AG04449 (cell line): ENCODE measurements around the gene GOLGA6L1.
"Not testable (repeated sequence)": the region's sequence is repeated elsewhere in the genome, so short reads cannot be mapped to it uniquely, and the experiment has no call there.

Experiments used
- CTCF ChIA-PET: fragments of 350-600 bp; formaldehyde crosslinking; extraction: SDS; loops from one replicate; lab custom pipeline; 2021; ENCODE audit warnings: antibody characterized with exemption; lab: Yijun Ruan, JAX
- POLR2A ChIA-PET: fragments of 400-600, 350-600 bp; formaldehyde crosslinking; extraction: SDS; loops from one replicate; lab custom pipeline; 2020; ENCODE audit warnings: antibody characterized with exemption, inconsistent platforms; lab: Yijun Ruan, JAX
- DNase-seq: peaks from one replicate; pipeline ENCODE4 v3.0.0-alpha.2; 2010; ENCODE audit warnings: low read depth, low spot score
- H3K4me3 ChIP-seq: 2 replicates; pipeline ENCODE4 v1.5.1; 2011; ENCODE audit warnings: low read depth, mild to moderate bottlenecking, control low read depth, low read length
- TF ChIP-seq, protein P1 (sequence below): IDR thresholded peaks from one replicate; pipeline ENCODE4 v1.5.1; 2011; ENCODE audit warnings: mild to moderate bottlenecking, moderate library complexity, low read length, control low read depth, inconsistent platforms; ENCODE audit not compliant: insufficient read depth; ENCODE audit errors: missing control alignments

The GOLGA6L1 gene, protein sequence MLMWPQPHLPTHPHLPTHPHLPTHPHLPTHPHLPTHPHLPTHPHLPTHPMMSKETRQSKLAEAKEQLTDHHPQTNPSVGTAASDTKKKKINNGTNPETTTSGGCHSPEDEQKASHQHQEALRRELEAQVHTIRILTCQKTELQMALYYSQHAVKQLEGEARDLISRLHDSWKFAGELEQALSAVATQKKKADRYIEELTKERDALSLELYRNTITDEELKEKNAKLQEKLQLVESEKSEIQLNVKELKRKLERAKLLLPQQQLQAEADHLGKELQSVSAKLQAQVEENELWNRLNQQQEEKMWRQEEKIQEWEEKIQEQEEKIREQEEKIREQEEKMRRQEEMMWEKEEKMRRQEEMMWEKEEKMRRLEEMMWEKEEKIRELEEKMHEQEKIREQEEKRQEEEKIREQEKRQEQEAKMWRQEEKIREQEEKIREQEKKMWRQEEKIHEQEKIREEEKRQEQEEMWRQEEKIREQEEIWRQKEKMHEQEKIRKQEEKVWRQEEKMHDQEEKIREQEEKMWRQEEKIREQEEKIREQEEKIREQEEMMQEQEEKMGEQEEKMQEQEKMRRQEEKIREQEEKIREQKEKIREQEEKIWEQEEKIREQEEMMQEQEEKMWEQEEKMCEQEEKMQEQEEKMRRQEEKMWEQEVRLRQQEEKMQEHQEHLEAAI

DNA sequence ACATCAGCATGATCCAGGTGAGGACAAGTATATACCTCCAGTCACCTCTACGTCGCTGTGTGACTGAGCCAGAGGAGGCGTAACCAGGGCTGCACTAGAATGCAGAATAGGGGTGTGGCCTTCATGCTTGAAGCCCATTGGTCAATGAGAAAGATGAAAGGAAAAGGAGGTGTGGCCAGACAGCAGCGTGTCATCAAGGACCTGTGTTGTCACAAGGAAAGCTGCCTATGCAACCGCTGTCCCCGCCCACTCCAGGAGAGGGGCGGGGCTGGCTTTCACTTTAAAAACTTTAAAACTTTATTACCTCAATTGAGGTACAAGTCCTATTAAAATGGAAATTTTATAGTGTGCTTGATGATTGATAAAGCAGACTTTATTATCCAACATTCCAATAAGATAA is at the start of gene GOLGA6L1:
TSS of gene GOLGA6L1 (minus strand) at position 101 of the 400 bp plus-strand sequence. CDS start at position 10, 91 bp downstream.
- DNase-seq, CTCF ChIA-PET, POLR2A ChIA-PET, H3K4me3 ChIP-seq: not testable (repeated sequence)

DNA sequence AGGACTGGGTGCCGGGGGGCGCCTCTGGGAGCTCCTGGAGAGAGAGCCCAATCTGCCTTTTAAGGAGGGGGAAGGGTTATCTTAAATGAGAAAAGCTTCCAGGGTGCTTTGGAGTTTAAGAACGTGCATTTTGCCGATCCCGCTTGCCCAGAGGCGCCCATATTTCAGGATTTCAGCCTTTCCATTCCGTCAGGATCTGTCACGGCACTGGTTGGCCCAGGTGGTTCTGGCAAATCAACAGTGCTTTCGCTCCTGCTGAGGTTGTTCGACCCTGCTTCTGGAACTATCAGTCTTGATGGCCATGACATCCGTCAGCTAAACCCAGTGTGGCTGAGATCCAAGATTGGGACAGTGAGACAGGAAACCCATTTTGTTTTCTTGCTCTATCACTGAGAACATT is 44.6 kb upstream of the GOLGA6L1 start:
- CTCF ChIA-PET, DNase-seq, POLR2A ChIA-PET, H3K4me3 ChIP-seq: not testable (repeated sequence)

DNA sequence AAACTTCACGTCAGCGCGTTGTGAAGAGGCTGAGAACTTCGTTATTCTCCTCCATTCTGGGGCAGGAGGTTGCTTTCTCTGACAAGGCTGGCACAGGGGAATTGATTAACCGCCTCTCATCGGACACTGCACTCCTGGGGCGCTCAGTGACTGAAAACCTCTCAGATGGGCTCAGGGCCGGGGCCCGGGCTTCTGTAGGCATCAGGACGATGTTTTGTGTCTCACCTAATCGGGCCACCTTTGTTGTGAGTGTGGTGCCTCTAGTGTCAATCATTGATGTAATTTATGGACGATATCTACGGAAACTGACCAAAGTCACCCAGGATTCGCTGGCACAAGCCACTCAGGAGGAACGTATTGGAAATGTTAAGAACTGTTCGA is 43.9 kb upstream of the GOLGA6L1 start:
- POLR2A ChIA-PET, CTCF ChIA-PET: not testable (repeated sequence)

DNA sequence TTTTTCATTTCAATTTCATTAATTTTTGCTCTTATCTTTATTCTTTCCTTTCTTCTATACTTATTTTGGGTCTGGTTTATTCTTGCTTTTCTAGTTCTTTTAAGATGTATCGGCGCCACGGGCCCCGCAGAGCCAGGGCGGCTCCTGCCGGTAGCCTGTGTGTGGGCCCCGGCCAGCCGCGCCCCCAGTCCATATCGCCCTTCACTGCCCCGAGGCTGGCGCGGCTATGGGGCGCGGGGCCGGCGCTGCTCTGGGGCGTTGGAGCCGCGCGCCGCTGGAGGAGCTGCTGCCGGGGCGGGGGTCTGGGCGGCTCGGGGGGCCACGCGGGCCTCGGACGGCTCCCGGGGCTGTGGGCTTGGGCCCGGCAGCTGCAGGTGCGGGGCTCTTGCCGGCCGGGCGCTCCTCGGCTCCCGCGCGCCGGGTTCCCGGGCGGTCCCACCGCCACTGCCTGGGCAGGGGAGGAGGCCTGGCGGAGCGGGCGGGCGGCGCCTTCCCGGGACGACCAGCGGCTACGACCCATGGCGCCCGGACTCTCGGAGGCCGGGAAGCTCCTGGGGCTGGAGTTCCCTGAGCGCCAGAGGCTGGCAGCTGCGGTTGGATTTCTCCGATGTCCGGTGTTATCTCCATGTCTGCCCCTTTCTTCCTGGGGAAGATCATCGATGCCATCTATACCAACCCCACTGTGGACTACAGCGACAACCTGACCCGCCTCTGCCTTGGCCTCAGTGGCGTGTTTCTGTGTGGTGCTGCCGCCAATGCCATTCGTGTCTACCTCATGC is 43.3 kb upstream of the GOLGA6L1 start:
- POLR2A ChIA-PET, DNase-seq, CTCF ChIA-PET, H3K4me3 ChIP-seq: not testable (repeated sequence)

More for the DNA sequence above, 43.9 kb upstream of the GOLGA6L1 start:
- H3K4me3 ChIP-seq, DNase-seq: not testable (repeated sequence)

DNA sequence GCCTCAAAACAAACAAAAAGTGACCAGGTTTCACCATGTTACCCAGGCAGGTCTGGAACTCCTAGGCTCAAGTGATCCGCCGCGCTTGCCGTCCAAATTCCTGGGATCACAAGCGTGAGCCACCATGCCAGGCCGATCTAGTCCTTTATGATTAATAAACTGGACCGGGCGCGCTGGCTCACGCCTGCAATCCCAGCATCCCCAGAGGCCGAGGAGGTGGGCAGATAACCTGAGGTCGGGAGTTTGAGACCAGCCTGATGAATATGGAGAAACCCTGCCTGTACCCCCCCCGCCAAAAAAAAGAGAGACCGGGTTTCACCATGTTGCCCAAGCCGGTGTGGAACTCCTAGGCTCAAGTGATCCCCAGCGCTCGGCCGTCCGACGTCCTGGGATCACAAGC is 40.1 kb upstream of the GOLGA6L1 start:
- CTCF ChIA-PET, DNase-seq, POLR2A ChIA-PET, H3K4me3 ChIP-seq: not testable (repeated sequence)

DNA sequence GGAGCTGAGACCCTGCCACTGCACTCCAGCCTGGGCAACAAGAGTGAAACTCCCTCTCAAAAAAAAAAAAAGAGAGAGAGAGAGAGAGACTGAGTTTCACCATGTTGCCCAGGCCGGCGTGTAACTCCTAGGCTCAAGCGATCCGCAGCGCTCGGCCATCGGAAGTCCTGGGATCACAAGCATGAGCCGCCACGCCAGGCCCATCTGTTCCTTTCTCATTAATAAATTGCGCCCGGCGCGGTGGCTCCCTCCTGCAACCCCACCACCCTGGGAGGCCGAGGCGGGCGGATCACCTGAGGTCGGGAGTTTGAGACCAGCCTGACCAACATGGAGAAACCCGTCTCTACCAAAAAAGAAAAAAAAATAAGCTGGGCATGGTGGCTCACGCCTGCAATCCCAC is 39.0 kb upstream of the GOLGA6L1 start:
- CTCF ChIA-PET = not testable (repeated sequence)

DNA sequence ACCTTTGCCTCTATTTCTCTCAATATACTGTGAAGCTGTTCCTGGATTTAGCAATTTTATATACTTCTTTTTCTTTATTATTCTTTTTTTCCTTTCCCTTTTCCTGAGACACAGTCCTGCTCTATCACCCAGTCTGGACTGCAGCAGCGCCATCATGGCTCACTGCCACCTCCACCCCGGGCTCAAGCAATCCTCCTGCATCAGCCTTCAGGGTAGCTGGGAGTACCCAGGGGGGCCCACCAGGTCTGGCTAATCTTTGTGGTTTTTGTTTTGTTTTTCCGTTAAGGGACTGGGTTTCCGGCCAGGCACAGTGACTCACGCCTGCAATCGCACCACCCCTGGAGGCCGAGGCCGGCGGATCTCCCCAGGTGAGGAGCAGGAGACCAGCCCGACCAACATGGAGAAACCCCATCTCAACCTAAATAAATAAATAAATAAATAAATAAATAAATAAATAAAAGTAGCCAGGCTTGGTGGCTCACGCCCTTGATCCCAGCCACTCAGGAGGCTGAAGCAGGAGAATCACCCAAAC is 38.1 kb upstream of the GOLGA6L1 start:
- DNase-seq, CTCF ChIA-PET: not testable (repeated sequence)

More for the DNA sequence above, 39.0 kb upstream of the GOLGA6L1 start:
- H3K4me3 ChIP-seq, DNase-seq, POLR2A ChIA-PET: not testable (repeated sequence)

DNA sequence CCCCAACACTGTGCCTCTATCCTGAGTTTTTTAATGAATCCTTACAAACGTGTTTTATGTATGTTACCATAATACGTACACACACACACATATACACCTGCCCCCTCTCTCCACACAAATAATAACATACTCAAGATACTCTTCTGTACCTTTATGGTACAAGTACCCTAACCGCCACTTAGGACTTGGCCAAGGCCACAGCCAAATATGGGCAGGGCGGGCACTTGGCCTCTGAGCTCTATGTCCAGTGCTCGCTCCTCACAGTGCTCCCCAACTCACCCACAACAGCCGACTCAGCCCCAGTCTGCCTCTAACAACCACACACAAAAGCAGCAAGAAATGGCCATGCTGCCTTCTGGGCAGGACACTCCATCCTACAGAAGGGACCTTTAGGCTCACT is 3.8 kb downstream of the GOLGA6L1 start:
- CTCF ChIA-PET, POLR2A ChIA-PET, DNase-seq, H3K4me3 ChIP-seq: not testable (repeated sequence)

More for the DNA sequence above, 38.1 kb upstream of the GOLGA6L1 start:
- H3K4me3 ChIP-seq, POLR2A ChIA-PET: not testable (repeated sequence)

DNA sequence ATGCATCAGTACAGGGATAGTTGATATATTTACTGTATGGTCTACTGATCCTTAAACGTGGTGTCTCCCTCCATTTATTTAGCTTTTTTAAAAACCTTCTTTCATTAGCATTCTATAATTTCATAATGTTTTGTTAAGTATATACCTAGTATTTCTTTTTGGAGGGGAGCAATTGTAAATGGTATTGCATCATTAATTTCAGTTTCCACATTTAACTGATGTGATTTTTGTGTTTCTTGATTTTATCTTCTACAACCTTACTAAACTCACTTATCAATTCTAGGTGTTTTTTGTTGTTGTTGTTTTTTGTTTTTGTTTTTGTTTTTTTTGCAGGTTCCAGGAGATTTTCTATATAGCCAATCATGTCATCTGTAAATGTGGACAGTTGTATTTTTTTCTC is 18.4 kb downstream of the GOLGA6L1 start:
- TF ChIP-seq, protein P1, sequence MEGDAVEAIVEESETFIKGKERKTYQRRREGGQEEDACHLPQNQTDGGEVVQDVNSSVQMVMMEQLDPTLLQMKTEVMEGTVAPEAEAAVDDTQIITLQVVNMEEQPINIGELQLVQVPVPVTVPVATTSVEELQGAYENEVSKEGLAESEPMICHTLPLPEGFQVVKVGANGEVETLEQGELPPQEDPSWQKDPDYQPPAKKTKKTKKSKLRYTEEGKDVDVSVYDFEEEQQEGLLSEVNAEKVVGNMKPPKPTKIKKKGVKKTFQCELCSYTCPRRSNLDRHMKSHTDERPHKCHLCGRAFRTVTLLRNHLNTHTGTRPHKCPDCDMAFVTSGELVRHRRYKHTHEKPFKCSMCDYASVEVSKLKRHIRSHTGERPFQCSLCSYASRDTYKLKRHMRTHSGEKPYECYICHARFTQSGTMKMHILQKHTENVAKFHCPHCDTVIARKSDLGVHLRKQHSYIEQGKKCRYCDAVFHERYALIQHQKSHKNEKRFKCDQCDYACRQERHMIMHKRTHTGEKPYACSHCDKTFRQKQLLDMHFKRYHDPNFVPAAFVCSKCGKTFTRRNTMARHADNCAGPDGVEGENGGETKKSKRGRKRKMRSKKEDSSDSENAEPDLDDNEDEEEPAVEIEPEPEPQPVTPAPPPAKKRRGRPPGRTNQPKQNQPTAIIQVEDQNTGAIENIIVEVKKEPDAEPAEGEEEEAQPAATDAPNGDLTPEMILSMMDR = no peak
- no peak overlapping the region for H3K4me3 ChIP-seq
- DNase-seq = no peak
- POLR2A ChIA-PET = no interaction called here
- CTCF ChIA-PET = no interaction called here

DNA sequence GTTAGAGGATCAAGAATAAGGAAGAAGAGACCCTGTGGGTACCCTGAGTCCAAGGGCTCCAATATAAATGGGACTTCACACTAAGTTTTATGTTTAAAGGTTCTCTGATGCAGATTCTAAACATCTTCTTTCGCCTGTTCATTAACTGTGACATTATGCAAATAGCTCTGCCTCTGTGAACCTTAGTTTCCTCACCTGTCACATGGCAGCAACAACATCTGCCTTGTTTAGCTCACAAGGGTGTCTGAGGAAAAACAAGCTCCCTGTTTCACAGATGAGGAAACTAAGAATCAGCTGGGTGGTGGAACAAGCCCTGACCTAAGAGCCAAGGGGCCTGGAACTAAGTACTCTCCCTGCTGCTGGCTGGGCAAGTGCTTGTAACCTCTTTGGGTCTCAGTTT is 40.8 kb downstream of the GOLGA6L1 start:
- H3K4me3 ChIP-seq = no peak overlapping the region
- CTCF ChIA-PET = no interaction called here
- POLR2A ChIA-PET = no interaction called here
- DNase-seq = no peak
- TF ChIP-seq, protein P1 = no peak
